Sigmoid colon (tissue), 4 donors: Measurements from ENCODE around the gene GTF2H1.

Source experiments
- CTCF ChIP-seq, 4 experiments: fragments of 450-650 bp in 3 of 4; fragments of 200-600 bp in 1 of 4; IDR thresholded peaks; one replicate each; pipeline ENCODE4 v1.5.1; 2016 to 2019; ENCODE audit warnings: antibody characterized with exemption in 4 of 4, mild to moderate bottlenecking in 3 of 4, moderate library complexity in 2 of 4
- POLR2A ChIP-seq, 2 donors: fragments of 450-650 bp; IDR thresholded peaks; one replicate each; pipeline ENCODE4 v1.6.1; 2016; ENCODE audit warnings: antibody characterized with exemption in 2 of 2, mild to moderate bottlenecking in 2 of 2, moderate library complexity in 2 of 2
- POLR2AphosphoS5 ChIP-seq, 4 donors: sonication (generic); formaldehyde crosslinking; IDR thresholded peaks; one replicate each; pipeline ENCODE4 v1.6.1; 2017; ENCODE audit warnings: antibody characterized with exemption in 4 of 4

GRCh38 chr11:18369398-18369797 is 47.0 kb downstream of the GTF2H1 start:
- no peak for TF ChIP-seq CTCF (IDR thresholded peaks at IDR 0.05)
- no peak for TF ChIP-seq POLR2A (IDR thresholded peaks at IDR 0.05)
- no peak for TF ChIP-seq POLR2AphosphoS5 (IDR thresholded peaks at IDR 0.05)
